Left ventricle myocardium inferior (tissue), 1 donor: ENCODE data around the gene HOXA7. TPM values are rescaled to one million over a fixed set of nuclear protein-coding genes. Genes with fewer than 3 reads are reported as not detected.

ENCODE experiments used
- DNase-seq: peaks from one replicate; pipeline ENCODE4 v3.0.0-alpha.2; 2020
- H3K27ac ChIP-seq: fragments of 200-600 bp; replicated peaks from 2 replicates; pipeline ENCODE4 v1.8.0; 2021
- H3K27me3 ChIP-seq: fragments of 200-600 bp; 2 replicates; pipeline ENCODE4 v1.8.0; 2021; ENCODE audit warnings: low read depth
- H3K36me3 ChIP-seq: fragments of 200-600 bp; 2 replicates; pipeline ENCODE4 v1.8.0; 2021
- H3K4me1 ChIP-seq: fragments of 200-600 bp; 2 replicates; pipeline ENCODE4 v1.8.0; 2021
- H3K4me3 ChIP-seq: fragments of 200-600 bp; 2 replicates; pipeline ENCODE4 v1.8.0; 2021; ENCODE audit warnings: mild to moderate bottlenecking, moderate library complexity
- H3K9me3 ChIP-seq: fragments of 200-600 bp; replicated peaks from 2 replicates; pipeline ENCODE4 v1.8.0; 2021
- CTCF ChIP-seq: fragments of 200-600 bp; IDR thresholded peaks from 2 replicates; pipeline ENCODE4 v1.8.0; 2021; ENCODE audit warnings: antibody characterized with exemption, mild to moderate bottlenecking, borderline replicate concordance
- intact Hi-C: fragments of 100-400 bp; cut with micrococcal nuclease; formaldehyde crosslinking; loops from one replicate; pipeline ENCODE4 v1.11.0; 2022
- total RNA-seq: library from RNA; stranded (reverse); fragmentation: NEBNext Ultra II Directional; extraction: Animal tissue kit (Norgen Biotek cat#: 25700); gene quantifications from one replicate; pipeline ENCODE4 v1.2.1, GENCODE V29; 2021
- donor health status: DM: no; HTN: yes; CAD: no; lungs with severe emphysema.

The HOXA7 gene
- total RNA-seq, 1 donor from 2014 or later = 0.36 TPM

GRCh38 chr7:27171325-27171636, 14.8 kb upstream of the HOXA7 start:
- no peak for DNase-seq
- intact Hi-C loops = no loop called here
- Histone ChIP-seq H3K9me3 (no peaks in the 10 kb centered on the region), H3K27ac (no peak overlapping the region), H3K36me3 (no peaks in the 10 kb centered on the region), H3K4me1 (peaks cover 45% of the 10 kb centered on the region), H3K27me3 (peaks cover 100% of the 10 kb centered on the region), H3K4me3 (no peak overlapping the region)
- TF ChIP-seq CTCF = no peak

- H3K4me3 ChIP-seq = no peak overlapping the region
These were observed 14.2 kb upstream of the HOXA7 start for GRCh38 chr7:27170426-27171324.

GRCh38 chr7:27169658-27170425, 13.4 kb upstream of the HOXA7 start:
- Histone ChIP-seq H3K9me3 (no peaks in the 10 kb centered on the region), H3K36me3 (no peaks in the 10 kb centered on the region), H3K27ac (no peak overlapping the region), H3K4me3 (no peak overlapping the region), H3K4me1 (peaks cover 59% of the 10 kb centered on the region), H3K27me3 (peaks cover 100% of the 10 kb centered on the region)
- DNase-seq = peak; percentile 3
- TF ChIP-seq CTCF = no peak
- intact Hi-C loops = no loop called here

More at GRCh38 chr7:27170426-27171324, 14.2 kb upstream of the HOXA7 start:
- intact Hi-C loops = no loop called here
- no peak for DNase-seq
- Histone ChIP-seq H3K9me3 (no peaks in the 10 kb centered on the region), H3K4me1 (peaks cover 50% of the 10 kb centered on the region), H3K27me3 (peaks cover 100% of the 10 kb centered on the region), H3K36me3 (no peaks in the 10 kb centered on the region), H3K27ac (no peak overlapping the region)
- TF ChIP-seq CTCF = no peak

GRCh38 chr7:27168265-27168947, 11.9 kb upstream of the HOXA7 start:
- no peak overlapping the region for H3K27ac ChIP-seq
- TF ChIP-seq CTCF = no peak
- H3K4me3 ChIP-seq = no peak overlapping the region
- intact Hi-C loops = no loop called here
- peaks cover 100% of the 10 kb centered on the region for H3K27me3 ChIP-seq
- no peaks in the 10 kb centered on the region for H3K36me3 ChIP-seq
- no peaks in the 10 kb centered on the region for H3K9me3 ChIP-seq
- peak; percentile 7 for DNase-seq
- H3K4me1 ChIP-seq = peaks cover 53% of the 10 kb centered on the region

- no peak overlapping the region for H3K4me3 ChIP-seq
- H3K36me3 ChIP-seq = no peaks in the 10 kb centered on the region
- intact Hi-C loops = no loop called here
- no peaks in the 10 kb centered on the region for H3K9me3 ChIP-seq
- H3K27ac ChIP-seq = no peak overlapping the region
- H3K4me1 ChIP-seq = peaks cover 48% of the 10 kb centered on the region
- H3K27me3 ChIP-seq = peaks cover 100% of the 10 kb centered on the region
- no peak for TF ChIP-seq CTCF
- no peak for DNase-seq
These were observed 11.4 kb upstream of the HOXA7 start for GRCh38 chr7:27167916-27168264.
